COLO668 (cell line): Measurements from ENCODE around the gene AFF2.
"Not testable (repeated sequence)": the region's sequence is repeated elsewhere in the genome, so short reads cannot be mapped to it uniquely, and the experiment has no call there.

ENCODE experiments used
- DNase-seq: peaks from one replicate; lab custom pipeline; 2025; ENCODE audit not compliant: unreplicated experiment; lab: John Stamatoyannopoulos, UW

AFF2 gene

GRCh38 chrX:148632444-148632843, 132.0 kb downstream of the AFF2 start:
- DNase-seq = no peak

DNA sequence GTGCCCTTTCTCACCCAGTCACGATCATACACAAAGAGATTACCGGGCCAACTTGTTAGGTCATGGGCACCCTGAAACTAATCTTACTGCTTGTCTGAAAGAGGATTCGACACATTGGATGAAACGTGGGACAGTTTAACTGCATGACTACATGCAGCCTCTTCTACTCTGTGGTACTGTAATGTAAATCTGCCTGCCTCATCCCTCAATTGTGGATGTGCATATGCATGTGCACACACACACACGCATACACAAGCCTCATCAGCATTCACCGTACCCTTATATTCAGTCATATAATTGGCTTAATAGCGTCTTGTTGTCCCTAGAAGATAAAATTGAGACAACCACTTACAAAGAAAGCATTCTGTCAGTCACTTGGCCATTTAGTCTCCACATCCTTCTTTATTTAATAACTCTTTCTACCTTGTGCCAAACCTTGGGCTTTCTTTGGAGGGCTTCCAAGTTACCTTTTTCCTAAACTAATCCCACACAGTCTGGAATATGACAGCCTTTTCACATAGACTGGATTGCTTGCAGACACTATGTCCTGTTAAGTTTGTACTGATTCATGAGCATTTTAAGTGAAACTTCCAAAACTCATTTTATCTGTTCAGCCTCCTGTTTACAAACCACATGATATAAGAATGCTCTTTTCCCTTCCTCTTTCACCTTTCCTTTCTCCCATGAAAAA, 132.9 kb downstream of the AFF2 start:
- no peak for DNase-seq

- DNase-seq = no peak
These were observed 134.2 kb downstream of the AFF2 start for GRCh38 chrX:148634591-148634990.

- no peak for DNase-seq
These were observed 143.0 kb downstream of the AFF2 start for GRCh38 chrX:148643460-148643859.

DNA sequence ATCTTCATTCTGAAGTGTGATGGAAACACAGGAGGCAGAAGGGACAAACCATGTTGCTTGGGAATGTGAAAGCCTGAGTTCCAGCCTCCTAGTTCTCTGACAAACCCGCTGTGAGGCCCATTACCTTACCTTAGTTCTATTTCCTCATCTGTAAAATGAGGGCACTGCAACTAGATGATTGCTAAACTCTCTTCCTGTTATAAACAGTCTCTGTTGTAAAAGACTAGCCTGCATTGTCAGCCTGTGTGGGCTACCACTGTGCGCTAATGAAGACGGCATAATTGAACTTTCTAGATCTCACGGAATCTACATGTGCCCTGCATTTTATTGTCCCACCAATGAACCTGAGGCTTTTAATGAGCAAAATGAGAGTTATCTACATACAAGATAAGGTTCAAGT, 147.2 kb downstream of the AFF2 start:
- no peak for DNase-seq

- DNase-seq = no peak
These were observed 148.9 kb downstream of the AFF2 start for GRCh38 chrX:148649145-148649795.

DNA sequence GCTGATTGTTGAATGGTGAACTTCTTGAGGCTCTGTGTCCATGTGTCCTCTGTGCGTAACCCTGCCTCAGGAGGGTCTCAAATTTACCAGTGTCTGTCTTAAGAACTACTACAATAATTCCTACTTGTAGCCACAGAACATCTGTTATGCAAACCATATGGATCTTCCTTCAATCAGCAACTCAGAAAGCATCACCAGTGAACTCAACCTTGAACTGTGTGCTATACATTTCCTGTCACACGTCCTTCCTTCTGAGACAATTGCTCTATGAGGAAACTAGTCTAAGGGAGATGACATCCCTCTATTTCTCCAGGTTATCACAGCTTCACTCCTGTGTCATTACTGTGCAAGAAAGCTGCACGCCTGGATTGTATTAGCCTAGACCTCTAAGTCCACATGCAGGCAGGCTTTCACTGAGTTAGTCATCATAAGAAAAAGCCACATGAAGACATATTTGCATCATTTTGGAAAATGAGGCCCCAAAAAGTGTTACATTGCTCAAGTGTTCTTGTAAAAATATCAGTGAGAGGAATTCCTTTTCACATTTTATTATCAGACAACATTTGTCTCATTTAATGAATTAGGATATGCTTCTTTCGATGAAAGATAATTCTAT, 157.8 kb downstream of the AFF2 start:
- DNase-seq = no peak

DNA sequence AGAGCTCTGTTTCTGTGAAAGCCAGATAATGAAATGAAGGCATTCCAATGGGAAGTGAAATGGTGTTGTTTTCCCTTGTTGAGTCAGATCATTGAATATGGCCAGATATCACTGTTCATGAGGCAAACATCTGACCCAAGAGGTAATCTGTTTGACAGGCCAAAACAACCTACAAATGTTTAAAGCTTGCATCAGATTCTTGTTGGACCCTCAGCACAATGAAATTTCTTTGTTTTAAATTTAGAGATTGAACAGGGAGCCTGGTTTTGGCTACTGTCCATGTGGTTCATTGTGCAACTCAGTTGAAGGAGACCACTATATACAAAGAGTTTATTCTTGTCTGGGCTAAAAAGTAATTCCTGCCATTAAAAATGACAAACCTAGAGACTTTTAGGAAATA, 159.1 kb downstream of the AFF2 start:
- no peak for DNase-seq

- no peak for DNase-seq
These were observed 160.6 kb downstream of the AFF2 start for GRCh38 chrX:148661035-148661434.

GRCh38 chrX:148662014-148662413, 161.6 kb downstream of the AFF2 start:
- DNase-seq = no peak

DNA sequence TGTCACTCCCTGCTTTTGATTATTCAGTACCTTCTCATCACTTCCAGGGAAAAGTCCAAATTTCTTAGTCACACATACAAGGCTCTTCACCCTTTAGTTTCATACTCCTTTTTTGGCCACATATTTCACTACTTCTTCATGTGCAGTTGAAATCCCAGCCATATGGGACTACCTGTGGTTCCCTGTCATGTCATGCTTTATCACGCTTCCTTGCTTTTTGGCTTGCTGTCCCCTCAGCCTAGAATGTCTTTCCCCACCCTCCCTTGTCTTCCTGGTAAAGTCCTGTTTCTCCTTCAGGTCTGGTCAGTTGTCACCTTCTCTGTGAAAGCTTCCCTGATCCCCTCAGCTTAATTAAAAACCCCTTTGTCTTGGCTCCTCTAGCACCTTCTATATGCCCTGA, 163.8 kb downstream of the AFF2 start:
- no peak for DNase-seq

- DNase-seq = no peak
These were observed 164.6 kb downstream of the AFF2 start for GRCh38 chrX:148664995-148665394.

DNA sequence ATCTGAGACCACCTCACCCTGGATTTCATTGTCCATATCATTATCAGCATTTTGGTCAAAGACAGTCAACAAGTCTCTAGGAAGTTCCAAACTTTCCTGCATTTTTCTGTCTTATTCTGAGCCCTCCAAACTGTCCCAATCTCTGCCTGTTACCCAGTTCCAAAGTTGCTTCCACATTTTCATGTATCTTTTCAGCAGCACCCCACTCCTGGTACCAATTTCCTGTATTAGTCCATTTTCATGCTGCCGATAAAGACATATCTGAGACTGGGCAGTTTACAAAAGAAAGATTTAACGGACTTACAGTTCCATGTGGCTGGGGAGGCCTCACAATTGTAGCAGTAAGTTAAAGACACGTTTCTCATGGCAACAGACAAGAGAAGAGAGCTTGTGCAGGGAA, 168.8 kb downstream of the AFF2 start:
- not testable (repeated sequence) for DNase-seq

GRCh38 chrX:148670277-148670676, 169.9 kb downstream of the AFF2 start:
- DNase-seq = no peak

DNA sequence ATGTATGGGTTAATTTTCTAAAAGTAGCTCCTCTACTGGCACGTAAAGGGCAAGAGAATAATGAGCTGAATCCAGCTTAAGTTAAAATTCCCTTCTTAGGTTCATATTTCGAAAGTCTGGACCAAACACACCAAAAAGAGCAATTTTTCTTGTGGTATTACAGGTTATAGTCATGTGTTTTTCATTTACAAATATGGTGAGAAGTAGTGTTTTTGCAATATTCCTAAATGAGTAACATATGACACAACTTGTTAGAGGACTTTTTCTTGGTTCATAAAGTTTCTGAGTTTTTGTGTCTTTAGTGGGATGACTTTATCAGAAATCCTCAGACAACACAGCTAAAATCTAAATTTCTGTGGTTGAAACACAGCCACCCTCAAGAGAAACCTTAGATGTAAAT, 172.1 kb downstream of the AFF2 start:
- DNase-seq = no peak

- DNase-seq = no peak
These were observed 181.2 kb downstream of the AFF2 start for GRCh38 chrX:148681605-148682004.

- no peak for DNase-seq
These were observed 181.8 kb downstream of the AFF2 start for GRCh38 chrX:148682206-148682605.

- DNase-seq = no peak
These were observed 191.0 kb downstream of the AFF2 start for GRCh38 chrX:148691456-148691855.

DNA sequence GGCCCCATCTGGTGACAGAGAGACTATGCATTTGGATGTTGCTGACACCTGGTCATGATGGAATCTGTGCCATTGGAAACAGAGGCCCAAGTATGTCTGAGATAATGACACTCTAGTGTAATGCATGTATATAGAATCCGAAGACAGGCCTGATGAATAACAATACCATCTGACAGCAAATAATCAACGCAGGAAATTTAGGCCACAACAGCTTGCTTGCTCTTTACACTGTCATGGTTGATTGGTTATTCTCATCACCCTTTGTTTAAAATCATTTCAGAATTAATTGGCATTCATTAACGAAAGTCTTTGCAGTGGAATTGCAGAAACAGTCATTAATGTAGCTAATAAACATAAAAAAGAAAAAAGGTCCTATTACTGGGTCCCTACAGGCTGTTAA, 194.8 kb downstream of the AFF2 start:
- DNase-seq = no peak

GRCh38 chrX:148698221-148698620, 197.8 kb downstream of the AFF2 start:
- no peak for DNase-seq

DNA sequence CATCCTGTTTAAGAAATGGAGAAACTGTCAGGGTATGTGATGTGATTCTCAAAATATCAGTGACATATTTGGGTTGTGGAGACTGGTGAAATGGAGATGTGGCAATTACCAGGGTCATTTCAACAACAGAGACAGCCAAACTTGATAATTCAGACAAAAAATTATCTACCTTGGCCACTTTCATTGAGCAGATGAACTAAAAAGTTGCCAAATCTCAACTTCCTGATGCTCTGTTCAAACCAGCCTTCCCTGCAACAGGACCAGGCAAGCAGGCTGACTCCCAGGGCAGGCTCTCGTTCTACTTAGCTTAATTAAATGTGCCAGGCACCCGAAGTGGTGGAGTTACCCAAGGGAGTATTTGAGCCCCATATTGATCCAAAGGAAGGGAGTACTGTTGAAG, 199.6 kb downstream of the AFF2 start:
- DNase-seq = no peak

DNA sequence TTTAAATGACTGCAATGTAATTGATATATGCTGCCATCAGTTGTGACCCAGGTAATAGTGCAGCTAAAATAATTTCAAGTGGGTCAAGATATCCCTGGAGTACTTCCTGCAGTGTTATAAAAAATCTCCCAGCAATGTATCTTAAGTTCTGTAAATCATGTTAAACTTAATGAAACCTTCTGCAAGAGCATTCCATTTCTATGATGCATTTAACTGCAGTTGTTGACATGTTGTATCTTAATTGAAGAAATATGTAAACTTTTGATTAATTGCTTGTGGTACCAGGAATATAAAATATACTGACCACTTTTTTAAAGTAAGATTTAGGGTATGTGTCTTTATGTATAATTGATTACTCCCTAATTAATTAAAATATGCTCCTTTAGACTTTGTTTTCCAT, 213.6 kb downstream of the AFF2 start:
- no peak for DNase-seq

- no peak for DNase-seq
These were observed 214.9 kb downstream of the AFF2 start for GRCh38 chrX:148715361-148715760.
